HUES64 (cell line): ENCODE results near the gene OR6B3.

Source experiments
- H3K27ac ChIP-seq: 2 replicates; pipeline ENCODE4 v1.7.0; 2013; ENCODE audit warnings: low read depth, low read length, inconsistent platforms
- H3K27me3 ChIP-seq: 2 replicates; pipeline ENCODE4 v1.6.1; 2013; ENCODE audit warnings: mild to moderate bottlenecking, low read length; ENCODE audit not compliant: insufficient read depth
- H3K36me3 ChIP-seq: 2 replicates; pipeline ENCODE4 v1.6.1; 2013; ENCODE audit warnings: mild to moderate bottlenecking, low read length; ENCODE audit not compliant: insufficient read depth
- H3K4me1 ChIP-seq: 2 replicates; pipeline ENCODE4 v1.6.1; 2013; ENCODE audit warnings: mild to moderate bottlenecking, low read length, moderate library complexity; ENCODE audit not compliant: insufficient read depth
- H3K4me3 ChIP-seq: 2 replicates; pipeline ENCODE4 v1.5.1; 2013; ENCODE audit warnings: mild to moderate bottlenecking, low read length, moderate library complexity
- H3K9ac ChIP-seq: 2 replicates; pipeline ENCODE4 v1.6.1; 2013; ENCODE audit warnings: mild to moderate bottlenecking, low read depth, low read length
- H3K9me3 ChIP-seq: 2 replicates; pipeline ENCODE4 v1.6.1; 2013; ENCODE audit warnings: low read depth, low read length; ENCODE audit not compliant: insufficient read depth
- WGBS: fragments of 150-250, 120-280 bp; methylation state at CpG from one replicate; pipeline ENCODE4 v1.1.7; 2013; ENCODE audit warnings: missing lambda C conversion rate; 5-methylcytosine and 5-hydroxymethylcytosine counted together

OR6B3 gene

DNA sequence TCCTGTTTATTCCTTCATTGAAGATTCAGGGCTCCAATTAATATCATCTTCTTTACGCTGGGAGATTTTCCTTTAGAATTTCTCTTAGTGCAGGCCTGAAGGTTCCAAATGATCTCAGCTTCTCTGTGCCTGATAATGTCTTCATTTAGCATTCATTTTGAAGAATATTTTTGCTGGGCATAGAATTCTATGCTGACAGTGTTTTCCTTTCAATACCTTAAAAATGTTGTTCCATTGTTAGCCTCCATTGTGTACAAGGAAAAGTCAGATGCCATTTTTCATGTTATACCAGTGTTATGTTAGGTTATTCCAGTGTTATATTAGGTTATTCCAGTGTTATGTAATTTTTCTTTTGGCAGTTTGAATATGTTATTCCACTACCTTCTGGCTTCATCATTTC is 14.9 kb upstream of the OR6B3 start:
- Histone ChIP-seq H3K9ac (no peak overlapping the region), H3K4me3 (no peak overlapping the region), H3K27ac (no peak overlapping the region), H3K27me3 (no peaks in the 10 kb centered on the region), H3K36me3 (no peaks in the 10 kb centered on the region), H3K9me3 (no peaks in the 10 kb centered on the region), H3K4me1 (peaks cover 14% of the 10 kb centered on the region; the same call in 1 of the 2 replicates)
- WGBS, result 100% methylated on average over 1 of the region's 1 CpG

DNA sequence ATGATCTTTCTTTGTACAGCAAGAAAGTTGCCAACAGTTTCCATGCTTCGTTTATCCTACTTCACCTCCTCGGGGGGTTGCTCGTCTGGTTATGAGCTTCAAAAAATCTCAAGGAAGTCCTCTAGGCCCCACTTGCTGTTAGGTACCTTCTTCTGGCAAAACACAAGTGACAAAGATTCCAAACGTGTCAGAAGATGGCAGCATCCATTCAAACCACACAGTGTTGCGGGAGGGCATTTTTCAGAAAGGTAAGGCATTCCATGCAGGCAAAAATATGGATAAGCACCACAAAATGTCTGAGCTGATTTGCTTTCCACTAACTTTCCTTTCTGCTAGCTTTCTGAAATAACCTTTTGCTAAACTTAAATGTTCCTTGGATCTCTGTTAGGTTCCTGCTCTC is 13.2 kb upstream of the OR6B3 start:
- H3K9ac ChIP-seq, result no peak overlapping the region
- H3K27me3 ChIP-seq, result no peaks in the 10 kb centered on the region
- 85% methylated on average over 5 of the region's 5 CpGs for WGBS
- H3K4me3 ChIP-seq, result no peak overlapping the region
- H3K4me1 ChIP-seq, result peaks cover 14% of the 10 kb centered on the region; the same call in 1 of the 2 replicates
- no peak overlapping the region for H3K27ac ChIP-seq
- no peaks in the 10 kb centered on the region for H3K9me3 ChIP-seq
- no peaks in the 10 kb centered on the region for H3K36me3 ChIP-seq

DNA sequence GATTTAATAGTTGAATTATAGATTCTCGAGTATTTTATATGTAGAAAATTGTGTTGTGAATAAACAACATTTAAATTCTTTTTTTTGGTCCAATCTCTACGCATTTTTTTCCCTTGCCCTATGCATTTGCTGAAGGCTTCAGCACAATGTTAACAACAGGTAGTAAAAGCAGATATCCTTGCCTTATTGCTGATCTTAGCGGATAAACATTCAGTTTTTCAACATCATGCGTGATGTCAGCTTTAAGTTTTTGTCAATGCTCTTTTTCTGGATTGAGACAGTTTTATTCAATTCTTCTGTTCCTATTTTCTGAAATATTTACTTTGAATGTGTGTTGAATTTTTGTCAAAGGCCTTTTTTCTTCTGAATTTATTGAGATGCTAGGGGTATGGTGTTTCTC is 11.6 kb upstream of the OR6B3 start:
- no peaks in the 10 kb centered on the region for H3K9me3 ChIP-seq
- 89% methylated on average over 3 of the region's 4 CpGs for whole genome bisulfite sequencing
- no peak overlapping the region for H3K4me3 ChIP-seq
- H3K36me3 ChIP-seq, result no peaks in the 10 kb centered on the region
- no peak overlapping the region for H3K9ac ChIP-seq
- peaks cover 14% of the 10 kb centered on the region; the same call in 1 of the 2 replicates for H3K4me1 ChIP-seq
- H3K27ac ChIP-seq, result no peak overlapping the region
- H3K27me3 ChIP-seq, result no peaks in the 10 kb centered on the region

DNA sequence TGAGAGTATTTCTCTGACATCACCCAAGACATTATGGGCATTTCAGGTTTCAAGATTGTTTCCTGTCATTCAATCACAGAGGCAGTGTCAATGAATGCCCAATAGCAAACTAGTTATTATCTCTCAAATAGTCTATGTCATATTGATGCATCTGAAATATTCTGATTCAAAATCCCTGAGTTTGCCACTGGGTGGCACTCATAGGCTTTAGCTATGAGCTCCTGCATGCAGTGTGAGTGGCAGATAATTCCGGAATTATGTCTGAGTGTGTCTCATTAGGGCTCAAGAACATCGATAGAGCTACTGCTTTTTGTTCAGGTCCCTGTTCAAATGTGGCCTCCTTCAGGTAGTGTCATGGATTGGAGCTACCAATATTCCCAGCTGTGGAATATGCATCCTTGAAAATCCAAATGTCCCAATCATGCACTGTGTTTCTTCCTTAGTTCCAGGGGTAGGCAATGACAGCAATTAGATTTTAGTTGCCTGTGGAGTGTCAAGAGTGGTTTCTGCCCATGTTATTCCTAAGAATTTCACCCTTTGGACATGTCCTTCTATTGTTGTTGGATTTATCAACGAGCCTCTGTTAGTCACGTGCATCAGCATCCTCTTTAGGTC is 7.8 kb upstream of the OR6B3 start:
- H3K4me3 ChIP-seq, result no peak overlapping the region
- no peaks in the 10 kb centered on the region for H3K36me3 ChIP-seq
- no peak overlapping the region for H3K27ac ChIP-seq
- H3K4me1 ChIP-seq, result peaks cover 8% of the 10 kb centered on the region; the same call in 1 of the 2 replicates
- no peak overlapping the region for H3K9ac ChIP-seq
- H3K27me3 ChIP-seq, result no peaks in the 10 kb centered on the region
- H3K9me3 ChIP-seq, result no peaks in the 10 kb centered on the region
- WGBS, result 66% methylated on average over 4 of the region's 4 CpGs

GRCh38 chr2:240056678-240057077 is 3.4 kb upstream of the OR6B3 start:
- Histone ChIP-seq H3K27ac (no peak overlapping the region), H3K9me3 (no peaks in the 10 kb centered on the region), H3K9ac (no peak overlapping the region), H3K4me1 (no peaks in the 10 kb centered on the region), H3K36me3 (no peaks in the 10 kb centered on the region), H3K4me3 (no peak overlapping the region), H3K27me3 (peaks cover 3% of the 10 kb centered on the region; the same call in 1 of the 2 replicates)
- WGBS, result 90% methylated on average over 11 of the region's 11 CpGs

DNA sequence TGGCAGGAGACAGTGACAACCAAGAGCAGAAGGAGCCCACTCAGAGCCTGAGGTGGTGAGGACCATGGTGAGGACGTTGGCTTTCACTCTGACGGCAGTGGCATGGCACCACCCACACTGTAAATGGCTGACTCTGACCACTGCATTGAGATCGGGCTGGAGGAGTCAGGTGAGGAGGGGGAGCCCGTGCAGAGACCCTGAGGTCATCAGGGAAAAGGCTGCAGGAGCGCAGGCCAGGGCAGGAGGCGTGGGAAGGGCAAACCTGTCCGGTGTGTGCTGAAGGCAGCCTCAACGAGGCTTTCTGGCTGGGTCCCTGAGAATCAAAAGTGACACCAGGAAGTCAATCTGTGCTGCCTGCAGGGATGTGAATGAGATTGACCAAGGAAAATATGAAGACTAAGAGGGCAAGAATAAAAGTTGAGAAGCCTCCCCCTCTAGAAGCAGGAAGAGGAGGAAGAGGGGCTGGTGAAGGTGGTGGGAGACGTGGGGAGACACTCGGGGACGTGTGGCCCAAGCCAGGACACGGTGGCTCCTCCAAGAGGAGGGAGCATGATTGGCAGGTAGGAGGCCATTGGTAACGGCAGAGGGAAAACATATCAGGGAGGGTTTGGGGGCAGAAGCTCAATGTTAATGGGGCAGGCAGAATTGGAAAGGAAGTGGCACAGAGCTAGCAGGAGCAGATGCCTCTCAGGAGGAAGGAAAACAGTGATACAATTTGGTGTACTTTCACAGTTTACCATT is 2.0 kb upstream of the OR6B3 start:
- Histone ChIP-seq H3K36me3 (no peaks in the 10 kb centered on the region), H3K27me3 (peaks cover 3% of the 10 kb centered on the region; the same call in 1 of the 2 replicates), H3K9ac (no peak overlapping the region), H3K27ac (no peak overlapping the region), H3K9me3 (no peaks in the 10 kb centered on the region), H3K4me1 (no peaks in the 10 kb centered on the region), H3K4me3 (no peak overlapping the region)
- WGBS, result 77% methylated on average over 13 of the region's 13 CpGs

- Histone ChIP-seq H3K9me3 (no peaks in the 10 kb centered on the region), H3K4me1 (no peaks in the 10 kb centered on the region), H3K27me3 (peaks cover 8% of the 10 kb centered on the region), H3K9ac (no peak overlapping the region), H3K36me3 (no peaks in the 10 kb centered on the region), H3K27ac (no peak overlapping the region), H3K4me3 (no peak overlapping the region)
- 92% methylated on average over 12 of the region's 12 CpGs for WGBS
Measured at GRCh38 chr2:240052524-240052923, 797 bp downstream of the OR6B3 start.

DNA sequence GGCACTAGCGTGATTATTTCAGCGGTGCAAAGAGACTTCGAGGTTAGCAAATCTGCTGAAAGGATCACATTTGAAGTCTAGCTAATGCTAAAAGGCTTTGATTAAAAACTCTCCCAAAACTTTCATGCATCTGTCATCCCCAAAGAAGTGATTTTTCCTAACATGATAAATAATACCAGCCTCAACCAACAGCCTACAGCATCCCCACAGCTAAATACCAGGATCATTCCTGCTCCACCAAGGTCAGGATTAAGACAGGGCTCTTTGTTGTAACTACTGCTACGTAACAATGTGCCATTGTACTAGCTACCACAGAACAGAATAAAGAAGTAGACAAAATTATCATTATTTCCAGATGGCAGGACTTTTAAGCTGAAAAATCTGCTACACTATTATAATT is 1.6 kb downstream of the OR6B3 start:
- Histone ChIP-seq H3K9ac (no peak overlapping the region), H3K27ac (no peak overlapping the region), H3K27me3 (peaks cover 8% of the 10 kb centered on the region), H3K36me3 (no peaks in the 10 kb centered on the region), H3K4me1 (no peaks in the 10 kb centered on the region), H3K9me3 (no peaks in the 10 kb centered on the region), H3K4me3 (no peak overlapping the region)
- 92% methylated on average over 4 of the region's 4 CpGs for WGBS

GRCh38 chr2:240050278-240050677 is 3.0 kb downstream of the OR6B3 start:
- WGBS, result 91% methylated on average over 12 of the region's 12 CpGs
- Histone ChIP-seq H3K9me3 (no peaks in the 10 kb centered on the region), H3K36me3 (no peaks in the 10 kb centered on the region), H3K4me3 (no peak overlapping the region), H3K4me1 (no peaks in the 10 kb centered on the region), H3K9ac (no peak overlapping the region), H3K27me3 (peaks cover 7% of the 10 kb centered on the region), H3K27ac (no peak overlapping the region)

GRCh38 chr2:240048237-240048636 is 5.1 kb downstream of the OR6B3 start:
- Histone ChIP-seq H3K9me3 (no peaks in the 10 kb centered on the region), H3K27me3 (peaks cover 7% of the 10 kb centered on the region), H3K27ac (no peak overlapping the region), H3K36me3 (no peaks in the 10 kb centered on the region), H3K4me3 (no peak overlapping the region), H3K9ac (no peak overlapping the region), H3K4me1 (no peaks in the 10 kb centered on the region)
- 91% methylated on average over 8 of the region's 9 CpGs for WGBS

- H3K27ac ChIP-seq, result no peak overlapping the region
- no peaks in the 10 kb centered on the region for H3K36me3 ChIP-seq
- no peak overlapping the region for H3K9ac ChIP-seq
- no peaks in the 10 kb centered on the region for H3K9me3 ChIP-seq
- no peak overlapping the region for H3K4me3 ChIP-seq
- no peaks in the 10 kb centered on the region for H3K4me1 ChIP-seq
- peaks cover 7% of the 10 kb centered on the region for H3K27me3 ChIP-seq
- 96% methylated on average over 13 of the region's 13 CpGs for WGBS
Measured at GRCh38 chr2:240045098-240045497, 8.2 kb downstream of the OR6B3 start.
